Tibial nerve (tissue), 4 donors: ENCODE data around the gene PPRC1. TPM values are rescaled to one million over a fixed set of nuclear protein-coding genes. Genes with fewer than 3 reads are reported as not detected.

Experiments
- DNase-seq, 2 donors: peaks; one replicate each; pipeline ENCODE4 v3.0.0-alpha.2; 2019; ENCODE audit warnings: low spot score in 2 of 2
- H3K27ac ChIP-seq, 4 donors: fragments of 200-600 bp; sonication (generic) in 3 of 4; one replicate each; pipeline ENCODE4 v1.5.1; 2017 to 2019; ENCODE audit warnings: mild to moderate bottlenecking in 1 of 4
- H3K27me3 ChIP-seq, 2 donors: fragments of 200-600 bp; sonication (generic) in 1 of 2; one replicate each; pipeline versions ENCODE4 v1.5.1 to v1.6.0; 2017 to 2019
- H3K36me3 ChIP-seq, 3 donors: fragments of 200-600 bp; sonication (generic); one replicate each; pipeline ENCODE4 v1.5.1; 2018 to 2019
- H3K4me1 ChIP-seq, 4 donors: fragments of 200-600 bp; sonication (generic) in 3 of 4; one replicate each; pipeline ENCODE4 v1.5.1; 2017 to 2019
- H3K4me3 ChIP-seq, 4 donors: fragments of 200-600 bp; sonication (generic) in 3 of 4; one replicate each; pipeline ENCODE4 v1.5.1; 2017 to 2019; ENCODE audit warnings: mild to moderate bottlenecking in 1 of 4, moderate library complexity in 1 of 4
- H3K9me3 ChIP-seq, 4 donors: fragments of 200-600 bp; sonication (generic) in 3 of 4; one replicate each; pipeline ENCODE4 v1.5.1; 2017 to 2019
- EP300 ChIP-seq, 2 donors: sonication (generic); formaldehyde crosslinking; IDR thresholded peaks; one replicate each; pipeline ENCODE4 v1.6.1; 2017; ENCODE audit warnings: antibody characterized with exemption in 2 of 2, mild to moderate bottlenecking in 1 of 2
- POLR2A ChIP-seq, 2 donors: fragments of 450-650 bp; IDR thresholded peaks; one replicate each; pipeline ENCODE4 v1.6.1; 2017; ENCODE audit warnings: antibody characterized with exemption in 2 of 2, mild to moderate bottlenecking in 2 of 2, moderate library complexity in 2 of 2
- WGBS, 2 donors: methylation state at CpG; one replicate each; pipeline ENCODE4 v1.1.5; 2018; 5-methylcytosine and 5-hydroxymethylcytosine counted together
- total RNA-seq, 4 donors: library from RNA; depleted of rRNA; stranded (reverse); fragments of >200 nt; gene quantifications; one replicate each; pipeline ENCODE4 v1.1.0, GENCODE V29; 2016
- TF ChIP-seq, protein P1 (sequence below), 5 experiments: fragments of 200-600 bp in 3 of 5; fragments of 450-650 bp in 2 of 5; sonication (generic) in 3 of 5; IDR thresholded peaks; one replicate each; pipeline ENCODE4 v1.5.1; 2016 to 2019; ENCODE audit warnings: antibody characterized with exemption in 5 of 5, mild to moderate bottlenecking in 3 of 5, moderate library complexity in 2 of 5

PPRC1 gene
- total RNA-seq, 4 donors from 2014 or later, result 10.1 to 26.4 (median 18.7) TPM

DNA sequence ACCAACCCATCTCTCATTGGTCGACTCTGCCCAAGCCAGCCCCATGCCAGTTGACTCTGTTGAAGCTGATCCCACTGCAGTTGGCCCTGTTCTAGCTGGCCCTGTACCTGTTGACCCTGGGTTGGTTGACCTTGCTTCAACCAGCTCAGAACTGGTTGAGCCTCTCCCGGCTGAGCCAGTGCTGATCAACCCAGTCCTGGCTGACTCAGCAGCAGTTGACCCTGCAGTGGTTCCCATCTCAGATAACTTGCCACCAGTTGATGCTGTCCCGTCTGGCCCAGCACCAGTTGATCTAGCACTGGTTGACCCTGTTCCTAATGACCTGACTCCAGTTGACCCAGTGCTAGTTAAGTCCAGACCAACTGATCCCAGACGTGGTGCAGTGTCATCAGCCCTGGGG is 7.4 kb downstream of the PPRC1 start:
- Histone ChIP-seq H3K4me1 (peaks cover 0 to 21% (median under 1%) of the 10 kb centered on the region in 4 donors), H3K27me3 (no peaks in the 10 kb centered on the region), H3K27ac (no peak overlapping the region), H3K9me3 (no peaks in the 10 kb centered on the region), H3K4me3 (no peak overlapping the region), H3K36me3 (peaks cover 0 to 77% (median 20%) of the 10 kb centered on the region in 3 donors)
- TF ChIP-seq, protein P1, sequence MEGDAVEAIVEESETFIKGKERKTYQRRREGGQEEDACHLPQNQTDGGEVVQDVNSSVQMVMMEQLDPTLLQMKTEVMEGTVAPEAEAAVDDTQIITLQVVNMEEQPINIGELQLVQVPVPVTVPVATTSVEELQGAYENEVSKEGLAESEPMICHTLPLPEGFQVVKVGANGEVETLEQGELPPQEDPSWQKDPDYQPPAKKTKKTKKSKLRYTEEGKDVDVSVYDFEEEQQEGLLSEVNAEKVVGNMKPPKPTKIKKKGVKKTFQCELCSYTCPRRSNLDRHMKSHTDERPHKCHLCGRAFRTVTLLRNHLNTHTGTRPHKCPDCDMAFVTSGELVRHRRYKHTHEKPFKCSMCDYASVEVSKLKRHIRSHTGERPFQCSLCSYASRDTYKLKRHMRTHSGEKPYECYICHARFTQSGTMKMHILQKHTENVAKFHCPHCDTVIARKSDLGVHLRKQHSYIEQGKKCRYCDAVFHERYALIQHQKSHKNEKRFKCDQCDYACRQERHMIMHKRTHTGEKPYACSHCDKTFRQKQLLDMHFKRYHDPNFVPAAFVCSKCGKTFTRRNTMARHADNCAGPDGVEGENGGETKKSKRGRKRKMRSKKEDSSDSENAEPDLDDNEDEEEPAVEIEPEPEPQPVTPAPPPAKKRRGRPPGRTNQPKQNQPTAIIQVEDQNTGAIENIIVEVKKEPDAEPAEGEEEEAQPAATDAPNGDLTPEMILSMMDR (IDR thresholded peaks at IDR 0.05), result no peak
- TF ChIP-seq EP300 (IDR thresholded peaks at IDR 0.05) (no peak), POLR2A (IDR thresholded peaks at IDR 0.05) (no peak)
- 78 to 89% methylated on average over 3 of the region's 4 CpGs for WGBS, 2 donors
- no peak for DNase-seq

DNA sequence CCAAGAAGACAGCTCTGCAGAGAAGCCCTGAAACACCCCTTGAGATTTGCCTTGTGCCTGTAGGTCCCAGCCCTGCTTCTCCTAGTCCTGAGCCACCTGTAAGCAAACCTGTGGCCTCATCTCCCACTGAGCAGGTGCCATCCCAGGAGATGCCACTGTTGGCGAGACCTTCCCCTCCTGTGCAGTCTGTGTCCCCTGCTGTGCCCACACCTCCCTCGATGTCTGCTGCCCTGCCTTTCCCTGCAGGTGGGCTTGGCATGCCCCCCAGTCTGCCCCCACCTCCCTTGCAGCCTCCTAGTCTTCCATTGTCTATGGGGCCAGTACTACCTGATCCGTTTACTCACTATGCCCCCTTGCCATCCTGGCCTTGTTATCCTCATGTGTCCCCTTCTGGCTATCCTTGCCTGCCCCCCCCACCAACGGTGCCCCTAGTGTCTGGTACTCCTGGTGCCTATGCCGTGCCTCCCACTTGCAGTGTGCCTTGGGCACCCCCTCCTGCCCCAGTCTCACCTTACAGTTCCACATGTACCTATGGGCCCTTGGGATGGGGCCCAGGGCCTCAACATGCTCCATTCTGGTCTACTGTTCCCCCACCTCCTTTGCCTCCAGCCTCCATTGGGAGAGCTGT is 8.2 kb downstream of the PPRC1 start:
- TF ChIP-seq, protein P1 (IDR thresholded peaks at IDR 0.05), result no peak
- no peak for TF ChIP-seq POLR2A (IDR thresholded peaks at IDR 0.05)
- TF ChIP-seq EP300 (IDR thresholded peaks at IDR 0.05), result no peak
- H3K27ac ChIP-seq, result no peak overlapping the region
- H3K27me3 ChIP-seq, result no peaks in the 10 kb centered on the region
- WGBS, 2 donors, result 94 to 95% methylated on average over 5 of the region's 5 CpGs
- peaks cover 0 to 83% (median 20%) of the 10 kb centered on the region in 3 donors for H3K36me3 ChIP-seq
- no peaks in the 10 kb centered on the region for H3K9me3 ChIP-seq
- H3K4me1 ChIP-seq, result peaks cover 0 to 13% (median 0%) of the 10 kb centered on the region in 4 donors
- H3K4me3 ChIP-seq, result no peak overlapping the region
- DNase-seq, result no peak

DNA sequence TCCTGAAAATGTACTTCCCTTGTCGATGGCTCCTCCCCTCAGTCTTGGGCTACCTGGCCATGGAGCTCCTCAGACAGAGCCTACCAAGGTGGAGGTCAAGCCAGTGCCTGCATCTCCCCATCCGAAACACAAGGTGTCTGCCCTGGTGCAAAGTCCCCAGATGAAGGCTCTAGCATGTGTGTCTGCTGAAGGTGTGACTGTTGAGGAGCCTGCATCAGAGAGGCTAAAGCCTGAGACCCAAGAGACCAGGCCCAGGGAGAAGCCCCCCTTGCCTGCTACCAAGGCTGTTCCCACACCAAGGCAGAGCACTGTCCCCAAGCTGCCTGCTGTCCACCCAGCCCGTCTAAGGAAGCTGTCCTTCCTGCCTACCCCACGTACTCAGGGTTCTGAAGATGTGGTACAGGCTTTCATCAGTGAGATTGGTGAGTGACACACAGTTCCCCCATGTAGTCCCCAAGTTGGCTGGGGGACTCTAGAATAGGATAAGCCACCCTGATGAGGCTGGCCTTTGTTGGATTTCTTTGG is 8.8 kb downstream of the PPRC1 start:
- WGBS, 2 donors, result 90 to 91% methylated on average over 4 of the region's 4 CpGs
- H3K27ac ChIP-seq, result no peak overlapping the region
- peaks cover 0 to 89% (median 20%) of the 10 kb centered on the region in 3 donors for H3K36me3 ChIP-seq
- TF ChIP-seq EP300 (IDR thresholded peaks at IDR 0.05) (no peak), POLR2A (IDR thresholded peaks at IDR 0.05) (no peak)
- TF ChIP-seq, protein P1 (IDR thresholded peaks at IDR 0.05), result no peak
- no peaks in the 10 kb centered on the region for H3K27me3 ChIP-seq
- H3K4me3 ChIP-seq, result no peak overlapping the region
- no peaks in the 10 kb centered on the region for H3K9me3 ChIP-seq
- H3K4me1 ChIP-seq, result peaks cover 0 to 7% (median 0%) of the 10 kb centered on the region in 4 donors
- no peak for DNase-seq

DNA sequence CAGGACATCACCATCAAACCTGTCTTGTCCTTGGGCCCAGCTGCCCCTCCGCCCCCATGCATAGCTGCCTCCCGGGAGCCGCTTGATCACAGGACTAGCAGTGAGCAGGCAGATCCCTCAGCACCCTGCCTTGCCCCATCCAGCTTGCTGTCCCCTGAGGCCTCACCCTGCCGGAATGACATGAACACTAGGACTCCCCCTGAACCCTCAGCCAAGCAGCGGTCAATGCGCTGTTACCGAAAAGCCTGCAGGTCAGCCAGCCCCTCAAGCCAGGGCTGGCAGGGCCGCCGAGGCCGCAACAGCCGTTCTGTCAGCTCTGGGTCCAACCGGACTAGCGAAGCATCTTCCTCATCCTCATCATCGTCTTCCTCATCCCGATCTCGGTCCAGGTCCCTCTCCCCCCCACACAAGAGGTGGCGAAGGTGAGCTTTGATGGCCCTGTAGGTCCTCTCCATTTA is 14.2 kb downstream of the PPRC1 start:
- H3K4me3 ChIP-seq, result no peak overlapping the region
- H3K27ac ChIP-seq, result no peak overlapping the region
- H3K4me1 ChIP-seq, result peaks cover 0 to 9% (median 0%) of the 10 kb centered on the region in 4 donors
- WGBS, 2 donors, result 85 to 87% methylated on average over 15 to 16 of the region's 17 CpGs
- no peaks in the 10 kb centered on the region for H3K9me3 ChIP-seq
- H3K27me3 ChIP-seq, result no peaks in the 10 kb centered on the region
- no peak for DNase-seq
- TF ChIP-seq, protein P1 (IDR thresholded peaks at IDR 0.05), result no peak
- TF ChIP-seq EP300 (IDR thresholded peaks at IDR 0.05), result no peak
- H3K36me3 ChIP-seq, result peaks cover 0 to 86% (median 7%) of the 10 kb centered on the region in 3 donors

DNA sequence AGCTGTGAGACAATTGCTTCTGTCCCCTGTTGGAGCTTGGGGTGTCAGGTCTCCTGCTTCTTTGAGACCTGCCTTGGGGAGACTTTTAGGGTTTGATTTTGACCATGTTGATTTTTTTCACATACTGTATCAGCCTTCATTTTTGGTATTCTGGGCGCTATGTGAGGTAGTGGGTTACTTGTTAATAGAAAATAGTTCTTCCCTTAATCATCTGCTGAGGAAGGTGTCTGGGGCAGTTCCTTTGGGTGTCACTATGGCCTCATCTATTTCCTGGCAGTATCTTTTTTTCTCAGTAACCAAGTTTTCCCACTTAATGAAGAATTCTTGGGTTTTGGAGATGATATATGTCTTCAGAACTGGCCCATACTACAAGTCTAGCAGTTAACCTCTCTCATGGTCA is 14.7 kb downstream of the PPRC1 start:
- Histone ChIP-seq H3K27me3 (no peaks in the 10 kb centered on the region), H3K9me3 (no peaks in the 10 kb centered on the region), H3K4me3 (no peak overlapping the region), H3K4me1 (peaks cover 0 to 10% (median 0%) of the 10 kb centered on the region in 4 donors), H3K36me3 (peaks cover 0 to 81% (median 7%) of the 10 kb centered on the region in 3 donors), H3K27ac (no peak overlapping the region)
- TF ChIP-seq, protein P1 (IDR thresholded peaks at IDR 0.05), result no peak
- TF ChIP-seq EP300 (IDR thresholded peaks at IDR 0.05) (no peak), POLR2A (IDR thresholded peaks at IDR 0.05) (no peak)
- WGBS, 2 donors, result 96 to 97% methylated on average over 1 of the region's 1 CpG
- no peak for DNase-seq
